CD4-positive, alpha-beta T cell treated with Interleukin-17A for 4 hours (primary cell): ENCODE data around the gene INS.
"Not testable (repeated sequence)": the region's sequence is repeated elsewhere in the genome, so short reads cannot be mapped to it uniquely, and the experiment has no call there.

ENCODE experiments used
- DNase-seq: peaks from one replicate; pipeline ENCODE4 v3.0.0-alpha.2; 2020; ENCODE audit warnings: mixed read lengths

INS gene

GRCh38 chr11:2198621-2199365, 37.8 kb upstream of the INS start:
- no peak for DNase-seq

- no peak for DNase-seq
Measured at GRCh38 chr11:2197771-2198520, 36.9 kb upstream of the INS start.

- peak; percentile 78 for DNase-seq
Measured at GRCh38 chr11:2196970-2197770, 36.2 kb upstream of the INS start.

GRCh38 chr11:2195756-2196088, 34.7 kb upstream of the INS start:
- no peak for DNase-seq

GRCh38 chr11:2194877-2195755, 34.1 kb upstream of the INS start:
- peak; percentile 64 for DNase-seq

DNA sequence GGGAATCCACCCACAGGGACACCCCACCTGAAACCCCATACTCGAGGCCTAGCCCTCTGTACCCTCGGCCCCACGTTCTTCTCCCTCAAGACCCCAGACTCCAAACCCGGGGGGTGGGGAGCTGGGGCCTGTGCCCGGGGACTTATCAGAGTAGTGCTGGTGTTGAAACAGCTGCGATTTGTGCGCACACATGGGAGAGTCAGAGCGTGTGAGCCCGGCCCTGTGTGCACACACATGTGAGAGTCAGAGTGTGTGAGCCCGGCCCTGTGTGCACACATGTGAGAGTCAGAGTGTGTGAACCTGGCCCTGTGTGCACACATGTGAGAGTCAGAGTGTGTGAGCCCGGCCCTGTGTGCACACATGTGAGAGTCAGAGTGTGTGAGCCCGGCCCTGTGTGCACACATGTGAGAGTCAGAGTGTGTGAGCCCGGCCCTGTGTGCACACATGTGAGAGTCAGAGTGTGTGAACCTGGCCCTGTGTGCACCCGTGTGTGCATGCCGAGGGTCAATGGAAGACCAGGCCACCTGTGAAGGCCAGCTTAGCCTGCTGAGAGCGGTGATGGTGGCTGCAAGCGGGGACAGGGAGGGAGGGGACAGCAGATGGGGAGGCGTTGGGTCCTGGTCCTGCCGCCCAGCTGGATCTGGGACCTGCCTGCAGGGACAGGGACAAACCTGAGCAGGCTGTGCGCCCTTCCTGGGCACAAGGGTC, 33.0 kb upstream of the INS start:
- DNase-seq: not testable (repeated sequence)

DNA sequence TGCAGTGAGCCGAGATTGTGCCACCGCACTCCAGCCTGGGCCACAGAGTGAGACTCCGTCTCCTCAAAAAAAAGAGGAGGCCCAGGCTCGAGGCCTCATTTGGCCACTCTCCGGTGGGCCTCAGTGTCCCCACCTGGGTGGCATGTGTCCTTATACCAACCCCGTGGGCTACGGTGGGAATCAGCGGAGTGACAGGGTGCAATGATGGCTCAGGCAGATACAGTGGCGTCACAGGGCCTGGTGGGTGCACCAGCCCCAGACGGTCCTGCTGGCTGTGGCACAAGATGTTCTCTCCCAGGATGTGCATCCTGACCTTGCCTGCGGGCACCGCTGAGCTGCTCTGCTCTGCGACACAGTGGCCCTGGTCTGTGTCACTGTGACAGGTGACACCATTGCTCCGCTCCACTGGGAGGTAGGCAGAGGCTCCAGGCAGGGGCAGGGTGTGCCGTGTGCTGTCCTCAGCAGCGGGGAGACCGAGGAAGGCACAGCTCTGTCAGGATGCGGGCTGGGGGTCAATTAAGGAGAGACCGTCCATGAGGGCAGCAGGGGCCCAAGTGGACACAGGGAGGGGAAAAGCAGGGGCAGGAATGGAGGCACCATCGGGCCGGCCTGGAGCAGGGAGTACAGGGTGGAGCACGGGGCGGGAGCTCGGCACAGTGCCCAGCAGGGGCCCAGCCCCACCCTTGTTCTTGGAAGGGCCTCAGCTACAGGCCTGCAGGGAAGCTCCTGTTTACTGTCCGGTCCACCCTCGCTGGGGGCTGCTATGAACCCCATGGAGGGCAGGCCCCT, 32.3 kb upstream of the INS start:
- DNase-seq: no peak

DNA sequence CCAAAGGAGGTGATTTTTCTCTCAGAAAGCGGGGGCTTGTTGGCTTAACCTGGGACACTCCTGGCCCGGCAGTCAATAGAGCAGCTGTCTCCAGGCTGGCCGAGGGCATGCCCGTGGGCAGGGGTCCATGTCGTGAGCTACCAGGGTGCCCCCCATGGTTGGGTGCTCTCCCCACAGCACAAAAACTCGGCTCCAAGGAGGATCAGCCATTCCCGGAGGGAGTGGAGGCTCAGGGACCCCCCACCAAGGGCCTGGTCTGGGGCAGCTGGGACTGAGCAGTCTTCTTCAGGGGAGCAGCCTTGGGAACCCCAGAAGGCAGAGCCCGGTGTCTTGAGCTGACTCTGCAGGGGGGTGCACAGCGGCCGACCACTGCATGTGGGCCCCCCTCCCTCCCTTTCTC, 31.4 kb upstream of the INS start:
- DNase-seq: no peak

GRCh38 chr11:2191883-2192282, 30.9 kb upstream of the INS start:
- no peak for DNase-seq

- no peak for DNase-seq
Measured at GRCh38 chr11:2190657-2191471, 29.9 kb upstream of the INS start.

- DNase-seq: no peak
Measured at GRCh38 chr11:2189938-2190656, 29.1 kb upstream of the INS start.

GRCh38 chr11:2188745-2189144, 27.7 kb upstream of the INS start:
- DNase-seq: no peak

DNA sequence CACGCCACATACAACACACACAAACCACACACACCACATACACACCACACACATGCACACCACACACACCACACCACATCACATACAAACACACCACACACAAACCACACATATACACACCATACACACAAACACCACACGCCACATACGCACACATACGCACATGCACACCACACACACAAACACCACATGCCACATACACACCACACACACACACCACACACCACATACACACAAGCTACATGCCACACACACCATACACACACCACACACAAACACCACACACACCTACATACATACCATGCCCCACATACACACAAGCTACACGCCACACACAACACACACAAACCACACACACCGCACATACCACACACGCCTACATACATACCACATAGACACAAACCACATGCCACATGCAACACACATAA, 26.3 kb upstream of the INS start:
- DNase-seq: no peak

- DNase-seq: peak; percentile 57
Measured at GRCh38 chr11:2186669-2187279, 25.8 kb upstream of the INS start.

DNA sequence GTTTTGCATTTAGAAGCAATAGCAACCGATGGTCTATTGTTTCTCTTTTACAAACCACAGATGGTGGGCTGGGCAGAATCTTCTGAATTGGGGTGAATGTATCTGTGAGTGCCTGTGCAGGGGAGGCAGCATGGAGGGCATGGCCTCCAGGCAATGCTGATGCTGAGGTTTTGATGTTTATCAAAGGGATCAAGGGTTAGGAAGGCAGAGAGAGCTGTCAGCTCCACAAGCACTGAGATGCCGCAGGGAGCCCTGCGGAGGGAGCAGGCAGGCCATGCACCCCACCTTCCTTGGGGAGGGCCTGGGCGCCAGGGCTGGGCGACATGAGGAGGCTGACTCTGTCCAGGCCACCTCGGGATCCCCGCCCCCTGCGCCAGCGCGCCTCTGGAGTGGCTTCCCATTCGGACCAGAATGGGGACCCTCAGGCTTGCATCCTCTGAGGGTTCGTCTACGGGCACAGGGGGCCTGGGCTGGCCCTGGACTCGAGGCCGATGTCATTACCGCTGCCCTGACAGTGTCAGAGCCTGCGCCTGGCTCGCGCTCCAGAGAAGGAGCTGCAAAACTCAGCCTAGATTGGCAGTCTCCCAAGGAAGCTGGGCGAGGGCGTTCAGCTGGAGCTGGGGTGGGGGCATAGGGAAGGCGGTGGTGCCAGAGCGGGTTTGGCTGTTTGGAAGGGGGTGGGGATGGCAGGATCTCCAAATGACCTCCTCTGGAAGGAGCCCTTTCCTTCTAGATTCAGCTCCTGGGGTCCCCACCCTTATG, 24.5 kb upstream of the INS start:
- no peak for DNase-seq

DNA sequence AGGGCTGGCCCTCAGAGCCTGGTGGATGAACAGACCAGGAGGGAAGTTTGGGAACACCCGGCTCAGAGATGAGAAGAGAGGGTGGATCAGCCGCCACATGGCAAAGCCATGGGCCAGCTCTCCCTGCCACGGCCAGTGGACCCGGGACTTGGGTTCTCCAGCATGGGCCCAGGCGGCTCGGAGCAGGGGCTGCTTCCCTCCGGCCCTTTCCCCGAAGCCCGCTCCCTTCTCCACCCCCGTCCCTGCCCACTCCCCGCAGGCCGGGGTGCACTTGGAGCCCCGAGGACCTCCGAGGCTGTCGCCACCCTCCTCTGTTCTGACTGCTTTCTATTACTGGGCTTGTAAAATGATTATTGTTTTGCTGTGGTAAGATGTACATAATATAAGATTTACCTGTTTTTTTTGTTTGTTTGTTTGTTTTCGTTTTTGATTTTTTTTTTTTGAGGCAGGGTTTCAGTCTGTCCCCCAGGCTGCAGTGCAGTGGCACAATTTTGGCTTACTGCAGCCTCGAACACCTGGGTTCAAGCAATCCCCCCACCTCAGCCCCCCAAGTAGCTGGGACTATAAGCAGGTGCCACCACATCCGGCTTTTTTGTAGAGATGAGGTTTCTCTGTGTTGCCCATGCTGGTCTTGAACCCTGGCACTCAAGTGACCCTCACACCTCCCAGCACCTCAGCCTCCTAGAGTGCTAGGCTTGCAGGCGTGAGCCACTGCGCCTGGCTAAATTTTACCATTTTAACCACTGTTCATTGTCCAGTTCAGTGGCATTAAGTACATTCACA, 21.9 kb upstream of the INS start:
- no peak for DNase-seq

DNA sequence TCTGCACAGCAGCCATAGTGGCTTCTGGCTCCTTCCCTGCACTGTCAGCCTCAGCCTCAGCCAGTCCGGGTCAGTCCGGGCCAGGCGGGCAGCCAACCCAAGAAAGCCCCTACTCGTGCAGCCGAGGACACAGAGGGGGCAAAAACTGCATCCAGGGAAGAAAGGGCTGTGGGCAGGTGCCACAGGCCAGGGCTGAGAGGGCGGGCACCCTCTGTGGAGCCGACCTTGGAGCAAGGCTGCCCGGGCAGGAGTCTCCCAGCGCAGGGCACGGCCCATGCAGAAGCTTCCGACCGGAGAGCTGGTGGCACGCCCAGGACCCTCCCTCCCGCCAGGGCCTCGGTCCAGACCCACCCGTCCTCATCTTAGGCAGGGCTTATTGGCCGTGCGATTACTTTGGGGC, 21.1 kb upstream of the INS start:
- no peak for DNase-seq
